ENCODE data around the gene JAGN1. TPM values are rescaled to one million over a fixed set of nuclear protein-coding genes. Genes with fewer than 3 reads are reported as not detected.
"Not testable (repeated sequence)": the region's sequence is repeated elsewhere in the genome, so short reads cannot be mapped to it uniquely, and the experiment has no call there.

JAGN1 gene
- total and polyA plus RNA-seq, 2 donors (not counting 1 experiment from before 2014, with no cell fraction given) = 20.3 to 25.7 TPM

DNA sequence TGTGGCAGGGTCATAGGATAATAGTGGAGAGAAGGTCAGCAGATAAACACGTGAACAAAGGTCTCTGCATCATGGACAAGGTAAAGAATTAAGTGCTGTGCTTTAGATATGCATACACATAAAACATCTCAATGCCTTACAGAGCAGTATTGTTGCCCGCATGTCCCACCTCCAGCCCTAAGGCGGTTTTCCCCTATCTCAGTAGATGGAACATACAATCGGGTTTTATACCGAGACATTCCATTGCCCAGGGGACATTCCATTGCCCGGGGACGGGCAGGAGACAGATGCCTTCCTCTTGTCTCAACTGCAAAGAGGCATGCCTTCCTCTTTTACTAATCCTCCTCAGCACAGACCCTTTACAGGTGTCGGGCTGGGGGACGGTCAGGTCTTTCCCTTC, 42.5 kb upstream of the JAGN1 start:
- H2AFZ ChIP-seq (ENCODE audit: insufficient read depth, low read depth, low read length, poor library complexity, severe bottlenecking) = not testable (repeated sequence)

DNA sequence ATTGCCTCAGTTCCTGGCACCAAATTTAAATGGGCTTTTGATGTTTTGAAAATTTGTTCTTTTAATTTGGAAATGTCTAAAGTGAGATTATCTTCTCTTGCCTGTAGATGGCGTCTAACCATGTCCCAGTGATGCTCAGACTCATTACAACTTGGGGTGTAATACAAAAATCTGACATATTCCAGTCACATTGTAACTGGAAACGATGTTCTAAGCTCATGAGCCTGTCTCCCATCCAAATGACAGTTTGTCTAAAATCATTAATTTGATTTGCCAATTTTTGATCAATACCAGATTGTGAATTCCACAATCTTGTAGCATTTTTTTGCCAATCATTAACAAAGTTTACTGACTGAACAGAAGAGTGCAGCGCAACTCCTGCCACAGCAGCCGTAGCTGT, 41.5 kb upstream of the JAGN1 start:
- not testable (repeated sequence) for H3K27ac Mint-ChIP-seq
- no CpG with 5 or more reads among the region's 4 CpGs for WGBS (ENCODE audit: insufficient coverage)
- TF ChIP-seq, protein P1, sequence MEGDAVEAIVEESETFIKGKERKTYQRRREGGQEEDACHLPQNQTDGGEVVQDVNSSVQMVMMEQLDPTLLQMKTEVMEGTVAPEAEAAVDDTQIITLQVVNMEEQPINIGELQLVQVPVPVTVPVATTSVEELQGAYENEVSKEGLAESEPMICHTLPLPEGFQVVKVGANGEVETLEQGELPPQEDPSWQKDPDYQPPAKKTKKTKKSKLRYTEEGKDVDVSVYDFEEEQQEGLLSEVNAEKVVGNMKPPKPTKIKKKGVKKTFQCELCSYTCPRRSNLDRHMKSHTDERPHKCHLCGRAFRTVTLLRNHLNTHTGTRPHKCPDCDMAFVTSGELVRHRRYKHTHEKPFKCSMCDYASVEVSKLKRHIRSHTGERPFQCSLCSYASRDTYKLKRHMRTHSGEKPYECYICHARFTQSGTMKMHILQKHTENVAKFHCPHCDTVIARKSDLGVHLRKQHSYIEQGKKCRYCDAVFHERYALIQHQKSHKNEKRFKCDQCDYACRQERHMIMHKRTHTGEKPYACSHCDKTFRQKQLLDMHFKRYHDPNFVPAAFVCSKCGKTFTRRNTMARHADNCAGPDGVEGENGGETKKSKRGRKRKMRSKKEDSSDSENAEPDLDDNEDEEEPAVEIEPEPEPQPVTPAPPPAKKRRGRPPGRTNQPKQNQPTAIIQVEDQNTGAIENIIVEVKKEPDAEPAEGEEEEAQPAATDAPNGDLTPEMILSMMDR (IDR thresholded peaks at IDR 0.05) = peak; percentile 75

More for the DNA sequence above, 42.5 kb upstream of the JAGN1 start:
- H3K9me3 Mint-ChIP-seq (ENCODE audit: insufficient read depth); H3K4me2 ChIP-seq (replicated peaks; ENCODE audit: low read depth, low read length, poor library complexity, severe bottlenecking); H3K27me3 ChIP-seq (replicated peaks in 1 of 4; ENCODE audit: control extremely low read depth in 1 of 4, control insufficient read depth in 3 of 4, insufficient read depth in 4 of 4, low read length in 3 of 4); CTCF ChIA-PET; H3K4me3 ChIP-seq (ENCODE audit: control extremely low read depth in 1 of 5, extremely low read depth in 1 of 5, insufficient read depth in 1 of 5, low read depth in 2 of 5, low read length in 4 of 5); H3K27ac ChIP-seq (ENCODE audit: low read length in 2 of 2); H3K4me1 ChIP-seq (ENCODE audit: control insufficient read depth in 2 of 2, insufficient read depth in 2 of 2, low read length in 2 of 2); H3K9me3 ChIP-seq (ENCODE audit: control extremely low read depth in 1 of 3, control insufficient read depth in 2 of 3, insufficient read depth in 1 of 3, low read length in 2 of 3); ATAC-seq (ENCODE audit: low read depth); H3K27me3 Mint-ChIP-seq; intact Hi-C loops (cut with micrococcal nuclease); POLR2A ChIA-PET; H3K9ac ChIP-seq (ENCODE audit: low read length); H4K20me1 ChIP-seq (ENCODE audit: control insufficient read depth, insufficient read depth, low read length, poor library complexity, severe bottlenecking); H3K27ac Mint-ChIP-seq; DNase-seq; H3K36me3 ChIP-seq (replicated peaks in 1 of 2; ENCODE audit: control extremely low read depth in 1 of 2, control insufficient read depth in 1 of 2, extremely low read depth in 1 of 2, insufficient read depth in 2 of 2, low read length in 1 of 2); H3K4me3 Mint-ChIP-seq: not testable (repeated sequence)
- peaks cover 13% of the 10 kb centered on the region for H3K79me2 ChIP-seq (ENCODE audit: control insufficient read depth, insufficient read depth, low read length)
- peaks cover 11% of the 10 kb centered on the region for H3K4me1 Mint-ChIP-seq
- WGBS (ENCODE audit: insufficient coverage) = 100% methylated on average over 1 of the region's 9 CpGs

DNA sequence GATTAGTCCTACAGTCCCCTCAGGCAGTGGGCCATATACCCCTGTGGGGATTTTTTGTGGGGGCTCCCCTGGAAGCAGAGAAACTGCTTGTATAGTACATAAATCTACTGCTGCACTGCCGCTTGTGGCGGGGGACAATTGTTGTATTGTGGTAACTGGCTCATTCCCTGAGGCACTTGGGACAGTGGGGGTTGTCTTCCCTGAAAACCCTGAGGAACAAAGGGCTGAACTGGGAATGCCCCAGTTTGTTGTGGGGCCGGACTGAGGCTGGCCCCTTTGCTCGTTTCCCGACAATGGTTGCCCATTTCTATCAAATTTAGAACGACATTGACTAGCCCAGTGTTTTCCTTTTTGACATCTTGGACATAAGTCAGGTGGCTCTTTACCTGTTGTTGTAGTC, 39.0 kb upstream of the JAGN1 start:
- ATAC-seq (ENCODE audit: low read depth); H3K4me3 Mint-ChIP-seq; H3K9ac ChIP-seq (ENCODE audit: low read length); H3K79me2 ChIP-seq (ENCODE audit: control insufficient read depth, insufficient read depth, low read length); H3K4me1 Mint-ChIP-seq; intact Hi-C loops (cut with micrococcal nuclease); H3K27ac ChIP-seq (ENCODE audit: low read length in 2 of 2); H3K9me3 Mint-ChIP-seq (ENCODE audit: insufficient read depth); H3K4me3 ChIP-seq (ENCODE audit: control extremely low read depth in 1 of 5, extremely low read depth in 1 of 5, insufficient read depth in 1 of 5, low read depth in 2 of 5, low read length in 4 of 5); H4K20me1 ChIP-seq (ENCODE audit: control insufficient read depth, insufficient read depth, low read length, poor library complexity, severe bottlenecking); H3K4me1 ChIP-seq (ENCODE audit: control insufficient read depth in 2 of 2, insufficient read depth in 2 of 2, low read length in 2 of 2); H3K27ac Mint-ChIP-seq; CTCF ChIA-PET; H3K36me3 ChIP-seq (replicated peaks in 1 of 2; ENCODE audit: control extremely low read depth in 1 of 2, control insufficient read depth in 1 of 2, extremely low read depth in 1 of 2, insufficient read depth in 2 of 2, low read length in 1 of 2); POLR2A ChIA-PET; H3K27me3 ChIP-seq (replicated peaks in 1 of 4; ENCODE audit: control extremely low read depth in 1 of 4, control insufficient read depth in 3 of 4, insufficient read depth in 4 of 4, low read length in 3 of 4); DNase-seq; H3K4me2 ChIP-seq (replicated peaks; ENCODE audit: low read depth, low read length, poor library complexity, severe bottlenecking); H3K9me3 ChIP-seq (ENCODE audit: control extremely low read depth in 1 of 3, control insufficient read depth in 2 of 3, insufficient read depth in 1 of 3, low read length in 2 of 3); H2AFZ ChIP-seq (ENCODE audit: insufficient read depth, low read depth, low read length, poor library complexity, severe bottlenecking): not testable (repeated sequence)
- peaks cover 15% of the 10 kb centered on the region for H3K27me3 Mint-ChIP-seq
- 92% methylated on average over 5 of the region's 6 CpGs for WGBS (ENCODE audit: insufficient coverage)

More for the DNA sequence above, 41.5 kb upstream of the JAGN1 start:
- H3K4me1 ChIP-seq (ENCODE audit: control insufficient read depth in 2 of 2, insufficient read depth in 2 of 2, low read length in 2 of 2); H4K20me1 ChIP-seq (ENCODE audit: control insufficient read depth, insufficient read depth, low read length, poor library complexity, severe bottlenecking); POLR2A ChIA-PET; H3K4me3 ChIP-seq (ENCODE audit: control extremely low read depth in 1 of 5, extremely low read depth in 1 of 5, insufficient read depth in 1 of 5, low read depth in 2 of 5, low read length in 4 of 5); H3K27me3 ChIP-seq (replicated peaks in 1 of 4; ENCODE audit: control extremely low read depth in 1 of 4, control insufficient read depth in 3 of 4, insufficient read depth in 4 of 4, low read length in 3 of 4); ATAC-seq (ENCODE audit: low read depth); H2AFZ ChIP-seq (ENCODE audit: insufficient read depth, low read depth, low read length, poor library complexity, severe bottlenecking); H3K4me1 Mint-ChIP-seq; H3K4me2 ChIP-seq (replicated peaks; ENCODE audit: low read depth, low read length, poor library complexity, severe bottlenecking); intact Hi-C loops (cut with micrococcal nuclease); H3K27me3 Mint-ChIP-seq; H3K9ac ChIP-seq (ENCODE audit: low read length); H3K79me2 ChIP-seq (ENCODE audit: control insufficient read depth, insufficient read depth, low read length); H3K9me3 Mint-ChIP-seq (ENCODE audit: insufficient read depth); H3K27ac ChIP-seq (ENCODE audit: low read length in 2 of 2); H3K36me3 ChIP-seq (replicated peaks in 1 of 2; ENCODE audit: control extremely low read depth in 1 of 2, control insufficient read depth in 1 of 2, extremely low read depth in 1 of 2, insufficient read depth in 2 of 2, low read length in 1 of 2); H3K4me3 Mint-ChIP-seq; H3K9me3 ChIP-seq (ENCODE audit: control extremely low read depth in 1 of 3, control insufficient read depth in 2 of 3, insufficient read depth in 1 of 3, low read length in 2 of 3): not testable (repeated sequence)
- peak; percentile 40 for DNase-seq
- CTCF ChIA-PET = interaction anchor here (1.2 to 1.3 kb wide), 2 partner anchors 56 to 66 kb away, joined by 4 read pairs; partner anchors contain the start of genes ARPC4 and TADA3

DNA sequence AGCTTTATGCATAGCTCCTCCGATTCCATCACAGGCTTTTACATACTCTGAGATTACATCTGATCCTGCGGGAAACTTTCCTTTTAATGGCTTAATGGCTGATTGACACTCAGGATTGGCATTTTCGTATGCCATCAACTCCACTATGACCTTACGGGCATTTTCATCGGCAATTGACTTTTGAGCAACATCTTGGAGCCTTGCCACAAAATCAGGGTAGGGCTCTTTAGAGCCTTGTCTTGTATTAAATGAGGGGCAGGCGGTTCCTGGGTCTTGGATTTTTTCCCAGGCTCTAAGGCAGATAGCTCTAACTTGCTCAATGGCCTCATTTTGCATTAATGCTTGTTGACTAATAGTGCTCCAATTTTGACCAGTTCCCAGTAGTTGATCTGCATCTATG, 38.5 kb upstream of the JAGN1 start:
- H3K36me3 ChIP-seq (replicated peaks in 1 of 2; ENCODE audit: control extremely low read depth in 1 of 2, control insufficient read depth in 1 of 2, extremely low read depth in 1 of 2, insufficient read depth in 2 of 2, low read length in 1 of 2); H2AFZ ChIP-seq (ENCODE audit: insufficient read depth, low read depth, low read length, poor library complexity, severe bottlenecking); H3K4me1 ChIP-seq (ENCODE audit: control insufficient read depth in 2 of 2, insufficient read depth in 2 of 2, low read length in 2 of 2); DNase-seq; H3K9ac ChIP-seq (ENCODE audit: low read length); H3K4me3 Mint-ChIP-seq; ATAC-seq (ENCODE audit: low read depth); POLR2A ChIA-PET; H3K9me3 Mint-ChIP-seq (ENCODE audit: insufficient read depth); H3K27ac ChIP-seq (ENCODE audit: low read length in 2 of 2); CTCF ChIA-PET; H3K27me3 ChIP-seq (replicated peaks in 1 of 4; ENCODE audit: control extremely low read depth in 1 of 4, control insufficient read depth in 3 of 4, insufficient read depth in 4 of 4, low read length in 3 of 4); H3K79me2 ChIP-seq (ENCODE audit: control insufficient read depth, insufficient read depth, low read length); H3K4me1 Mint-ChIP-seq; H3K4me3 ChIP-seq (ENCODE audit: control extremely low read depth in 1 of 5, extremely low read depth in 1 of 5, insufficient read depth in 1 of 5, low read depth in 2 of 5, low read length in 4 of 5); H3K27ac Mint-ChIP-seq; H3K9me3 ChIP-seq (ENCODE audit: control extremely low read depth in 1 of 3, control insufficient read depth in 2 of 3, insufficient read depth in 1 of 3, low read length in 2 of 3); H3K4me2 ChIP-seq (replicated peaks; ENCODE audit: low read depth, low read length, poor library complexity, severe bottlenecking); H4K20me1 ChIP-seq (ENCODE audit: control insufficient read depth, insufficient read depth, low read length, poor library complexity, severe bottlenecking); intact Hi-C loops (cut with micrococcal nuclease): not testable (repeated sequence)
- WGBS (ENCODE audit: insufficient coverage) = 90% methylated on average over 3 of the region's 6 CpGs
- peaks cover 15% of the 10 kb centered on the region for H3K27me3 Mint-ChIP-seq

Data from B cell (primary cell).